K562 (cell line): ENCODE results near the gene GRAMD2A. TPM values are rescaled to one million over a fixed set of nuclear protein-coding genes. Genes with fewer than 3 reads are reported as not detected.

Experiments
- ATF3 ChIP-seq, 2 experiments: fragments of 450-650 bp in 1 of 2; sonication (generic) in 1 of 2; formaldehyde crosslinking in 1 of 2; IDR thresholded peaks in 1 of 2; conservative IDR thresholded peaks in 1 of 2; 2 replicates each; pipeline versions ENCODE4 v1.6.1 to v1.8.1; 2016 to 2023; ENCODE audit warnings: mild to moderate bottlenecking in 2 of 2, moderate library complexity in 2 of 2, inconsistent platforms in 1 of 2, missing genetic modification reagents in 1 of 2
- ATF7 ChIP-seq: fragments of 450-650 bp; IDR thresholded peaks from 2 replicates; pipeline ENCODE4 v1.7.1; 2014; ENCODE audit warnings: mild to moderate bottlenecking, moderate library complexity
- EP300 ChIP-seq: IDR thresholded peaks from 2 replicates; pipeline ENCODE4 v1.6.1; 2012; ENCODE audit warnings: low read length, improper control_type of control experiment
- ETV1 ChIP-seq: fragments of 450-650 bp; conservative IDR thresholded peaks from 2 replicates; pipeline ENCODE4 v1.6.1; 2016; ENCODE audit warnings: missing genetic modification characterization, control low read depth, low read depth, missing compliant biosample characterization
- FOS ChIP-seq: IDR thresholded peaks from 3 replicates; pipeline ENCODE4 v1.6.1; 2011; ENCODE audit not compliant: insufficient read length; ENCODE audit errors: extremely low read depth
- IFI16 ChIP-seq: fragments of 250-450 bp; sonication (Bioruptor Pico); IDR thresholded peaks from 2 replicates; pipeline ENCODE4 v2.1.2; 2022; ENCODE audit warnings: mild to moderate bottlenecking, inconsistent platforms
- KLF6 ChIP-seq: fragments of 250-450 bp; sonication (Bioruptor Pico); IDR thresholded peaks from 2 replicates; pipeline ENCODE4 v1.4.0; 2020; ENCODE audit warnings: mild to moderate bottlenecking, moderate library complexity, borderline replicate concordance
- MXI1 ChIP-seq: IDR thresholded peaks from 2 replicates; pipeline ENCODE4 v1.6.1; 2011; ENCODE audit warnings: low read depth, mild to moderate bottlenecking, improper control_type of control experiment, low read length
- NR2C1 ChIP-seq, 2 experiments: fragments of 450-650 bp; IDR thresholded peaks; 2 replicates each; pipeline ENCODE4 v1.6.1; 2017; ENCODE audit warnings: mild to moderate bottlenecking in 2 of 2, antibody characterized with exemption in 1 of 2, inconsistent platforms in 1 of 2, missing compliant biosample characterization in 1 of 2, missing genetic modification characterization in 1 of 2
- PHF21A ChIP-seq: fragments of 450-650 bp; IDR thresholded peaks from 2 replicates; pipeline ENCODE4 v1.6.1; 2017; ENCODE audit warnings: low read depth, borderline replicate concordance
- RBBP5 ChIP-seq: fragments of 200-600 bp; sonication (generic); IDR thresholded peaks from 2 replicates; pipeline ENCODE4 v1.6.1; 2012; ENCODE audit warnings: borderline replicate concordance, mild to moderate bottlenecking, low read length, control low read depth, inconsistent platforms; ENCODE audit not compliant: insufficient read depth, poor library complexity, severe bottlenecking
- TBL1XR1 ChIP-seq, 2 experiments: IDR thresholded peaks; 2 replicates each; pipeline ENCODE4 v1.6.1; 2012; ENCODE audit warnings: improper control_type of control experiment in 2 of 2, low read length in 2 of 2, mild to moderate bottlenecking in 1 of 2
- TRIM24 ChIP-seq, 2 experiments: fragments of 450-650 bp; IDR thresholded peaks; 2 replicates each; pipeline ENCODE4 v1.6.1; 2016
- ZMIZ1 ChIP-seq, 2 experiments: fragments of 150-350 bp in 1 of 2; IDR thresholded peaks; 2 replicates each; pipeline ENCODE4 v1.6.1; 2012 to 2016; ENCODE audit warnings: low read depth in 2 of 2, low read length in 2 of 2, mild to moderate bottlenecking in 1 of 2, moderate library complexity in 1 of 2
- polyA plus RNA-seq, 8 experiments: library from polyadenylated mRNA; depleted of rRNA in 4 of 8; stranded (reverse) in 5 of 8; unstranded in 3 of 8; fragments of >200 nt; fragmentation: Nextera tagmentation in 2 of 8; fragmentation: Illumina TruSeq in 1 of 8; extraction: Ambion mirVana in 2 of 8; extraction: Trizol in 1 of 8; gene quantifications; 2 replicates each; pipeline versions ENCODE4 v1.2.1 to v1.2.3, GENCODE V29; 2011 to 2014; ENCODE audit warnings: inconsistent platforms in 1 of 8, missing spikeins in 1 of 8
- total RNA-seq, 7 experiments: library from RNA; depleted of rRNA in 6 of 7; stranded (reverse); fragments of >200 nt in 6 of 7; fragmentation: Illumina TruSeq in 2 of 7; extraction: Trizol in 2 of 7; gene quantifications; 2 replicates each; pipeline versions ENCODE4 v1.2.1 to v1.2.3, GENCODE V29; 2011 to 2021; ENCODE audit warnings: low replicate concordance in 1 of 7
- TF ChIP-seq, protein P1 (sequence below): sonication (generic); formaldehyde crosslinking; IDR thresholded peaks from 2 replicates; pipeline ENCODE4 v1.8.1; 2023; ENCODE audit warnings: mild to moderate bottlenecking, missing genetic modification reagents
- TF ChIP-seq, protein P2 (sequence below): fragments of 450-650 bp; IDR thresholded peaks from 2 replicates; pipeline ENCODE4 v1.6.1; 2016; ENCODE audit warnings: low read depth, mild to moderate bottlenecking, moderate library complexity
- TF ChIP-seq, protein P3 (sequence below), 2 experiments: fragments of 200-800 bp in 1 of 2; sonication (Bioruptor generic) in 1 of 2; sonication (generic) in 1 of 2; formaldehyde crosslinking in 1 of 2; IDR thresholded peaks in 1 of 2; conservative IDR thresholded peaks in 1 of 2; 2 replicates each; pipeline versions ENCODE4 v1.5.0 to v1.6.1; 2016 to 2020; ENCODE audit warnings: missing compliant biosample characterization in 1 of 2, missing genetic modification characterization in 1 of 2, missing genetic modification reagents in 1 of 2

Gene GRAMD2A
- total and polyA plus RNA-seq, 9 of the 15 experiments (the other 6 are each of a cell fraction or from before 2014, with no cell fraction given): 0.08 to 0.22 TPM; not detected in 7

GRCh38 chr15:72231833-72232478, 34.4 kb upstream of the GRAMD2A start (continued):
- peak in 1 of 2 experiments; percentile 75; a peak in 2 of 4 replicates for TF ChIP-seq ZMIZ1 (IDR thresholded peaks at IDR 0.05; ENCODE audit: low read depth in 2 of 2, low read length in 2 of 2)
- peak; percentile 41; the same call in 1 of the 2 replicates for TF ChIP-seq ATF3 (IDR thresholded peaks at IDR 0.05)
- no peak for TF ChIP-seq ATF3 (CRISPR knock-in tag; conservative IDR thresholded peaks at IDR 0.05)
- TF ChIP-seq MXI1: peak; percentile 50; the same call in 1 of the 2 replicates
- no peak for TF ChIP-seq RBBP5
- TF ChIP-seq, protein P1, sequence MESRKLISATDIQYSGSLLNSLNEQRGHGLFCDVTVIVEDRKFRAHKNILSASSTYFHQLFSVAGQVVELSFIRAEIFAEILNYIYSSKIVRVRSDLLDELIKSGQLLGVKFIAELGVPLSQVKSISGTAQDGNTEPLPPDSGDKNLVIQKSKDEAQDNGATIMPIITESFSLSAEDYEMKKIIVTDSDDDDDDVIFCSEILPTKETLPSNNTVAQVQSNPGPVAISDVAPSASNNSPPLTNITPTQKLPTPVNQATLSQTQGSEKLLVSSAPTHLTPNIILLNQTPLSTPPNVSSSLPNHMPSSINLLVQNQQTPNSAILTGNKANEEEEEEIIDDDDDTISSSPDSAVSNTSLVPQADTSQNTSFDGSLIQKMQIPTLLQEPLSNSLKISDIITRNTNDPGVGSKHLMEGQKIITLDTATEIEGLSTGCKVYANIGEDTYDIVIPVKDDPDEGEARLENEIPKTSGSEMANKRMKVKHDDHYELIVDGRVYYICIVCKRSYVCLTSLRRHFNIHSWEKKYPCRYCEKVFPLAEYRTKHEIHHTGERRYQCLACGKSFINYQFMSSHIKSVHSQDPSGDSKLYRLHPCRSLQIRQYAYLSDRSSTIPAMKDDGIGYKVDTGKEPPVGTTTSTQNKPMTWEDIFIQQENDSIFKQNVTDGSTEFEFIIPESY (CRISPR knock-in tag): no peak
- peak; percentile 89 for TF ChIP-seq ETV1 (tag)
- no peak for TF ChIP-seq TRIM24 (IDR thresholded peaks at IDR 0.05)
- TF ChIP-seq, protein P2, sequence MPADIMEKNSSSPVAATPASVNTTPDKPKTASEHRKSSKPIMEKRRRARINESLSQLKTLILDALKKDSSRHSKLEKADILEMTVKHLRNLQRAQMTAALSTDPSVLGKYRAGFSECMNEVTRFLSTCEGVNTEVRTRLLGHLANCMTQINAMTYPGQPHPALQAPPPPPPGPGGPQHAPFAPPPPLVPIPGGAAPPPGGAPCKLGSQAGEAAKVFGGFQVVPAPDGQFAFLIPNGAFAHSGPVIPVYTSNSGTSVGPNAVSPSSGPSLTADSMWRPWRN: peak; percentile 74
- TF ChIP-seq, protein P3, sequence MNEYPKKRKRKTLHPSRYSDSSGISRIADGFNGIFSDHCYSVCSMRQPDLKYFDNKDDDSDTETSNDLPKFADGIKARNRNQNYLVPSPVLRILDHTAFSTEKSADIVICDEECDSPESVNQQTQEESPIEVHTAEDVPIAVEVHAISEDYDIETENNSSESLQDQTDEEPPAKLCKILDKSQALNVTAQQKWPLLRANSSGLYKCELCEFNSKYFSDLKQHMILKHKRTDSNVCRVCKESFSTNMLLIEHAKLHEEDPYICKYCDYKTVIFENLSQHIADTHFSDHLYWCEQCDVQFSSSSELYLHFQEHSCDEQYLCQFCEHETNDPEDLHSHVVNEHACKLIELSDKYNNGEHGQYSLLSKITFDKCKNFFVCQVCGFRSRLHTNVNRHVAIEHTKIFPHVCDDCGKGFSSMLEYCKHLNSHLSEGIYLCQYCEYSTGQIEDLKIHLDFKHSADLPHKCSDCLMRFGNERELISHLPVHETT (CRISPR knock-in tag; conservative IDR thresholded peaks at IDR 0.05 in 1 of 2, IDR thresholded peaks at IDR 0.05 in 1 of 2): 0 out of 4 replicates have a peak, but pooled peaks of 1 of the 2 experiments have one; percentile 47
- TF ChIP-seq PHF21A: peak; percentile 15; the same call in 1 of the 2 replicates
- TF ChIP-seq IFI16 (CRISPR knock-in tag): no peak
- TF ChIP-seq EP300: peak; percentile 89
- no peak for TF ChIP-seq FOS
- peak in 1 of 2 experiments; percentile 86; a peak in 2 of 4 replicates for TF ChIP-seq TBL1XR1 (IDR thresholded peaks at IDR 0.05; ENCODE audit: low read length in 2 of 2)
- 0 out of 2 replicates have a peak, but pooled peaks have one; percentile 21 for TF ChIP-seq NR2C1 (IDR thresholded peaks at IDR 0.05)
- TF ChIP-seq NR2C1 (tag; IDR thresholded peaks at IDR 0.05): no peak
- peak; percentile 42; the same call in 1 of the 2 replicates for TF ChIP-seq ATF7
- peak; percentile 9; the same call in 1 of the 2 replicates for TF ChIP-seq KLF6
